HCT116 (cell line): Measurements from ENCODE around the gene OBP2B. TPM values are rescaled to one million over a fixed set of nuclear protein-coding genes. Genes with fewer than 3 reads are reported as not detected.

Source experiments
- ATAC-seq: fragments of 200-7000 bp; cut with Tn5 transposase; 2 replicates; pipeline ENCODE4 v1.9.1; 2020; ENCODE audit warnings: mild to moderate bottlenecking, moderate library complexity
- BruUV-seq: library from RNA; stranded (reverse); fragments of 400-500 nt; replicated peaks from 2 replicates; lab custom pipeline; 2021; lab: Mats Ljungman, UMichigan
- CTCF ChIA-PET: fragments of 300-600 bp; sonication (Branson Sonifier 250); formaldehyde crosslinking; loops from one replicate; lab custom pipeline; 2021; ENCODE audit warnings: antibody characterized with exemption; lab: Charles Lee
- POLR2A ChIA-PET: fragments of 300-600, 350-600 bp; sonication (Branson Sonifier 250); formaldehyde crosslinking; loops from one replicate; lab custom pipeline; 2021; ENCODE audit warnings: antibody characterized with exemption; lab: Charles Lee
- RAD21 ChIA-PET, 2 experiments: fragments of 300-600 bp; sonication (Branson Sonifier 250); formaldehyde crosslinking; loops; one replicate each; lab custom pipeline; 2023; ENCODE audit warnings: low total read pairs in 2 of 2; ENCODE audit not compliant: uncharacterized antibody in 2 of 2, unreplicated experiment in 2 of 2, low non-redundant PET in 1 of 2; lab: Charles Lee
- DNase-seq: peaks from one replicate; pipeline ENCODE4 v3.0.0-alpha.2; 2010; ENCODE audit warnings: low read depth, low spot score
- H2AFZ ChIP-seq: fragments of 200-600 bp; shearing (Covaris generic), sonication (generic); 2 replicates; pipeline ENCODE4 v1.6.1; 2017; ENCODE audit warnings: low read depth, mixed run types, mixed read lengths, antibody characterized with exemption, low read length; ENCODE audit not compliant: poor library complexity, severe bottlenecking
- H3K27ac ChIP-seq: 2 replicates; pipeline ENCODE4 v1.5.1; 2012; ENCODE audit warnings: low read depth, low read length
- H3K27me3 ChIP-seq: fragments of 200-600 bp; sonication (generic); 2 replicates; pipeline ENCODE4 v1.6.1; 2016; ENCODE audit warnings: mixed run types, low read length, mixed read lengths; ENCODE audit not compliant: insufficient read depth
- H3K36me3 ChIP-seq, 2 experiments: fragments of 200-500 bp in 1 of 2; fragments of 200-600 bp in 1 of 2; sonication (Bioruptor generic) in 1 of 2; sonication (generic) in 1 of 2; 2 replicates each; pipeline versions ENCODE4 v1.5.1 to v1.6.1; 2014 to 2016; ENCODE audit warnings: low read length in 2 of 2, inconsistent platforms in 1 of 2, mixed read lengths in 1 of 2, mixed run types in 1 of 2; ENCODE audit not compliant: insufficient read depth in 2 of 2, control insufficient read depth in 1 of 2
- H3K4me1 ChIP-seq, 2 experiments: fragments of 200-600 bp in 1 of 2; sonication (generic) in 1 of 2; 2 replicates each; pipeline versions ENCODE4 v1.5.1 to v1.6.1; 2012 to 2017; ENCODE audit warnings: low read length in 2 of 2, inconsistent platforms in 1 of 2, mild to moderate bottlenecking in 1 of 2, mixed read lengths in 1 of 2, mixed run types in 1 of 2, moderate library complexity in 1 of 2; ENCODE audit not compliant: insufficient read depth in 2 of 2, control insufficient read depth in 1 of 2
- H3K4me2 ChIP-seq: fragments of 200-600 bp; sonication (generic); 2 replicates; pipeline ENCODE4 v1.6.1; 2017; ENCODE audit warnings: mixed run types, low read length, mixed read lengths
- H3K4me3 ChIP-seq, 2 experiments: fragments of 200-600 bp in 1 of 2; sonication (generic) in 1 of 2; replicated peaks in 1 of 2; 2 replicates each; pipeline ENCODE4 v1.5.1; 2011 to 2016; ENCODE audit warnings: low read length in 2 of 2, control low read depth in 1 of 2, low read depth in 1 of 2, mild to moderate bottlenecking in 1 of 2, mixed read lengths in 1 of 2, mixed run types in 1 of 2
- H3K79me2 ChIP-seq: fragments of 200-600 bp; sonication (generic); 2 replicates; pipeline ENCODE4 v1.6.1; 2017; ENCODE audit warnings: mild to moderate bottlenecking, mixed run types, low read length, moderate library complexity, mixed read lengths; ENCODE audit not compliant: insufficient read depth
- H3K9ac ChIP-seq: fragments of 200-600 bp; sonication (generic); 2 replicates; pipeline ENCODE4 v1.6.1; 2016; ENCODE audit warnings: low read length, mixed read lengths
- H3K9me2 ChIP-seq: fragments of 200-600 bp; sonication (generic), shearing (Covaris generic); 2 replicates; pipeline ENCODE4 v1.6.1; 2017; ENCODE audit warnings: mixed run types, mild to moderate bottlenecking, moderate library complexity; ENCODE audit not compliant: insufficient read depth
- H3K9me3 ChIP-seq, 2 experiments: fragments of 200-500 bp in 1 of 2; fragments of 200-600 bp in 1 of 2; sonication (Bioruptor generic) in 1 of 2; sonication (generic) in 1 of 2; 2 replicates each; pipeline ENCODE4 v1.6.1; 2014 to 2017; ENCODE audit warnings: low read length in 2 of 2, mixed read lengths in 2 of 2, inconsistent platforms in 1 of 2, low read depth in 1 of 2, mild to moderate bottlenecking in 1 of 2, mixed run types in 1 of 2, moderate library complexity in 1 of 2; ENCODE audit not compliant: control insufficient read depth in 1 of 2, insufficient read depth in 1 of 2
- H4K20me1 ChIP-seq: fragments of 200-600 bp; sonication (generic), shearing (Covaris generic); 2 replicates; pipeline ENCODE4 v1.6.1; 2017; ENCODE audit warnings: mixed run types, mild to moderate bottlenecking, moderate library complexity; ENCODE audit not compliant: insufficient read depth
- ATF3 ChIP-seq: IDR thresholded peaks from 2 replicates; pipeline ENCODE4 v1.6.1; 2012
- CBX3 ChIP-seq: IDR thresholded peaks from 2 replicates; pipeline ENCODE4 v1.6.1; 2012; ENCODE audit warnings: low read depth
- CEBPB ChIP-seq: IDR thresholded peaks from 2 replicates; pipeline ENCODE4 v1.6.1; 2012; ENCODE audit warnings: low read depth
- CTCF ChIP-seq, 3 experiments: fragments of 200-600 bp in 1 of 3; sonication (generic) in 1 of 3; IDR thresholded peaks in 2 of 3; conservative IDR thresholded peaks in 1 of 3; 2 replicates each; pipeline ENCODE4 v1.5.1; 2012 to 2017; ENCODE audit warnings: low read depth in 2 of 3, low read length in 2 of 3, antibody characterized with exemption in 1 of 3, borderline replicate concordance in 1 of 3, control low read depth in 1 of 3, mild to moderate bottlenecking in 1 of 3, mixed read lengths in 1 of 3, mixed run types in 1 of 3, moderate library complexity in 1 of 3; ENCODE audit not compliant: insufficient read depth in 1 of 3
- ELF1 ChIP-seq: IDR thresholded peaks from 2 replicates; pipeline ENCODE4 v1.6.1; 2012; ENCODE audit warnings: low read depth, borderline replicate concordance
- EZH2 ChIP-seq: fragments of 200-600 bp; sonication (generic); IDR thresholded peaks from 2 replicates; pipeline ENCODE4 v1.6.1; 2017; ENCODE audit warnings: antibody characterized with exemption, mixed run types
- EZH2phosphoT487 ChIP-seq: fragments of 200-600 bp; IDR thresholded peaks from 2 replicates; pipeline ENCODE4 v1.6.1; 2018; ENCODE audit warnings: antibody characterized with exemption, borderline replicate concordance
- FOSL1 ChIP-seq: IDR thresholded peaks from 2 replicates; pipeline ENCODE4 v1.6.1; 2012; ENCODE audit warnings: low read depth
- JUND ChIP-seq: IDR thresholded peaks from 2 replicates; pipeline ENCODE4 v1.6.1; 2012
- MAX ChIP-seq: IDR thresholded peaks from 2 replicates; pipeline ENCODE4 v1.6.1; 2012
- POLR2A ChIP-seq: IDR thresholded peaks from 2 replicates; pipeline ENCODE4 v1.7.0; 2011; ENCODE audit warnings: borderline replicate concordance; ENCODE audit not compliant: insufficient read depth, insufficient read length; ENCODE audit errors: extremely low read depth
- POLR2AphosphoS5 ChIP-seq: IDR thresholded peaks from 2 replicates; pipeline ENCODE4 v1.6.1; 2011; ENCODE audit warnings: mild to moderate bottlenecking, low read depth, low read length, moderate library complexity
- SIN3A ChIP-seq: IDR thresholded peaks from 2 replicates; pipeline ENCODE4 v1.6.1; 2012; ENCODE audit warnings: low read depth
- SRF ChIP-seq: IDR thresholded peaks from 2 replicates; pipeline ENCODE4 v1.6.1; 2012; ENCODE audit warnings: low read depth
- TCF7L2 ChIP-seq: IDR thresholded peaks from 2 replicates; pipeline ENCODE4 v1.7.0; 2011; ENCODE audit warnings: borderline replicate concordance, inconsistent platforms; ENCODE audit not compliant: insufficient read depth, insufficient read length; ENCODE audit errors: extremely low read depth
- YY1 ChIP-seq: IDR thresholded peaks from 2 replicates; pipeline ENCODE4 v1.6.1; 2011; ENCODE audit warnings: low read length, low read depth, moderate library complexity, mild to moderate bottlenecking; ENCODE audit not compliant: insufficient replicate concordance; ENCODE audit errors: extremely low read depth
- ZBTB33 ChIP-seq: IDR thresholded peaks from 2 replicates; pipeline ENCODE4 v1.6.1; 2011; ENCODE audit warnings: mild to moderate bottlenecking, low read length, moderate library complexity; ENCODE audit not compliant: insufficient replicate concordance; ENCODE audit errors: extremely low read depth
- ZNF274 ChIP-seq: fragments of 200-500 bp; sonication (Bioruptor generic); IDR thresholded peaks from 2 replicates; pipeline ENCODE4 v1.6.1; 2014; ENCODE audit warnings: mild to moderate bottlenecking, low read depth, low read length, inconsistent platforms
- intact Hi-C: fragments of 100-400 bp; cut with micrococcal nuclease; formaldehyde crosslinking; loops from 2 replicates; pipeline ENCODE4 v1.10.0; 2022
- total RNA-seq: library from RNA; stranded (reverse); gene quantifications from one replicate; pipeline ENCODE4 v1.2.1, GENCODE V29; 2021; ENCODE audit not compliant: unreplicated experiment

Gene OBP2B
- total RNA-seq, 1 experiment from 2014 or later, result not detected

GRCh38 chr9:133254471-133254870 is 45.4 kb upstream of the OBP2B start:
- H3K9ac ChIP-seq, result no peak overlapping the region
- H3K4me2 ChIP-seq, result no peak overlapping the region
- ATAC-seq (no peak), DNase-seq (no peak)
- H3K9me3 ChIP-seq, result no peaks in the 10 kb centered on the region
- ChIA-PET CTCF (no interaction called here), POLR2A (no interaction called here), RAD21 (no interaction called here)
- H3K4me1 ChIP-seq, result peaks cover 31 to 36% of the 10 kb centered on the region in 2 experiments
- H3K79me2 ChIP-seq, result no peaks in the 10 kb centered on the region
- BruUV-seq, result no TSS peak
- intact Hi-C loops, result loop anchor here (5.0 kb wide), 1 partner anchor 73 kb away; no protein-coding TSS in a partner anchor
- H3K4me3 ChIP-seq, result no peak overlapping the region
- TF ChIP-seq YY1 (no peak), EZH2phosphoT487 (no peak), POLR2AphosphoS5 (no peak), SRF (no peak), POLR2A (no peak), CBX3 (no peak), TCF7L2 (no peak), ZBTB33 (no peak), CTCF (IDR thresholded peaks at IDR 0.05 in 2 of 3, conservative IDR thresholded peaks at IDR 0.05 in 1 of 3; ENCODE audit: borderline replicate concordance in 1 of 3, insufficient read depth in 1 of 3, low read depth in 2 of 3, low read length in 2 of 3) (no peak), CEBPB (no peak), SIN3A (no peak), ZNF274 (no peak), JUND (no peak), ATF3 (no peak), FOSL1 (no peak), ELF1 (no peak), EZH2 (no peak), MAX (no peak)
- H4K20me1 ChIP-seq, result no peaks in the 10 kb centered on the region
- no peak overlapping the region for H3K27ac ChIP-seq
- H3K27me3 ChIP-seq, result no peaks in the 10 kb centered on the region
- H3K9me2 ChIP-seq, result no peaks in the 10 kb centered on the region
- H2AFZ ChIP-seq, result no peak overlapping the region
- no peaks in the 10 kb centered on the region for H3K36me3 ChIP-seq
